HG03097 (cell line): ENCODE results near the gene PRR36.
"Not testable (repeated sequence)": the region's sequence is repeated elsewhere in the genome, so short reads cannot be mapped to it uniquely, and the experiment has no call there.

Source experiments
- ATAC-seq: cut with Tn5 transposase; IDR thresholded peaks from one replicate; pipeline ENCODE4 v1.9.1; 2021; ENCODE audit not compliant: unreplicated experiment, low FRiP score

PRR36 gene

DNA sequence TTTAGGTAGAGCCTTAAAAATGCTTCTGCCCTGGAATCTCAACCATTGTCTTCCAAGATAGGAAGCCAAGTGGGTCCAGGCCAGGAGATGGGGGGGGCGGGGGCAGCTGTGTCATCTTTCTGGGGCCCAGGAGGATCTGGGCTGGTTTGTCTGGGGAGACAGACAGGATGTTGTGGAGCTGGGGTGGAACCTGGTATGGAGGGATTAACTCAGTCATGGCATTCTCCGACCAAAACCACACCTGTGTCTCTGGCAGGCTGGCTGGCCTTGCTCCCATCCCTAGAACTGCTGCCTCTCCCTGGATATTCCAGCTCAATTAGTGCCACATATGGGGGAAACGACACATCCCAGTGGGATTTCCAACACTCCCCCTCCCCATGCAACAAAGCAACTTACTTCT is 26.7 kb upstream of the PRR36 start:
- no peak for ATAC-seq

DNA sequence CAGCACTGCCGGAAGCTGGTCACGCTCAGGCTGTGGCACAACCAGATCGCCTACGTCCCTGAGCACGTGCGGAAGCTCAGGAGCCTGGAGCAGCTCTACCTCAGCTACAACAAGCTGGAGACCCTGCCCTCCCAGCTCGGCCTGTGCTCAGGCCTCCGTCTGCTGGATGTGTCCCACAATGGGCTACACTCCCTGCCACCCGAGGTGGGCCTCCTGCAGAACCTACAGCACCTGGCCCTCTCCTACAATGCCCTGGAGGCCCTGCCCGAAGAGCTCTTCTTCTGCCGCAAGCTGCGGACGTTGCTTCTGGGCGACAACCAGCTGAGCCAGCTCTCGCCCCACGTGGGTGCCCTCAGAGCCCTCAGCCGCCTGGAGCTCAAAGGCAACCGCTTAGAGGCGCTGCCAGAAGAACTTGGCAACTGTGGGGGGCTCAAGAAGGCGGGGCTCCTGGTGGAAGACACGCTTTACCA is 26.2 kb upstream of the PRR36 start:
- ATAC-seq, result no peak

DNA sequence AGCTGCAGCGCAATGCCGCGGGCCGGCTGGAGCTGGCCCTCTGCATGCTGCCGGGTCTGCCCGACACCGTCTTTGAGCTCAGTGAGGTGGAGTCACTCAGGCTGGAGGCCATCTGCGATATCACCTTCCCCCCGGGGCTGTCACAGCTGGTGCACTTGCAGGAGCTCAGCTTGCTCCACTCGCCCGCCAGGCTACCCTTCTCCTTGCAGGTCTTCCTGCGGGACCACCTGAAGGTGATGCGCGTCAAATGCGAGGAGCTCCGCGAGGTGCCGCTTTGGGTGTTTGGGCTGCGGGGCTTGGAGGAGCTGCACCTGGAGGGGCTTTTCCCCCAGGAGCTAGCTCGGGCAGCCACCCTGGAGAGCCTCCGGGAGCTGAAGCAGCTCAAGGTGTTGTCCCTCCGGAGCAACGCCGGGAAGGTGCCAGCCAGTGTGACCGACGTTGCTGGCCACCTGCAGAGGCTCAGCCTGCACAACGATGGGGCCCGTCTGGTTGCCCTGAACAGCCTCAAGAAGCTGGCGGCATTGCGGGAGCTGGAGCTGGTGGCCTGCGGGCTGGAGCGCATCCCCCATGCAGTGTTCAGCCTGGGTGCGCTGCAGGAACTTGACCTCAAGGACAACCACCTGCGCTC is 25.7 kb upstream of the PRR36 start:
- no peak for ATAC-seq

DNA sequence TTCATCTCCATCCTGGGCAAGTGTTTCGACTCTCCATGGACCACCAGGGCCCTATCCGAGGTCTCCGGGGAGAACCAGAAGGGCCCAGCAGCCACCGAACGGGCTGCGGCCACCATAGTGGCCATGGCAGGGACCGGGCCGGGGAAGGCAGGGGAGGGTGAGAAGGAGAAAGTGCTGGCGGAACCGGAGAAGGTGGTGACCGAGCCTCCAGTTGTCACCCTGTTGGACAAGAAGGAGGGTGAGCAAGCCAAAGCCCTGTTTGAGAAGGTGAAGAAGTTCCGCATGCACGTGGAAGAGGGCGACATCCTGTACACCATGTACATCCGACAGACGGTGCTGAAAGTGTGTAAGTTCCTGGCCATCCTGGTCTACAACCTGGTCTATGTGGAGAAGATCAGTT is 24.8 kb upstream of the PRR36 start:
- no peak for ATAC-seq

DNA sequence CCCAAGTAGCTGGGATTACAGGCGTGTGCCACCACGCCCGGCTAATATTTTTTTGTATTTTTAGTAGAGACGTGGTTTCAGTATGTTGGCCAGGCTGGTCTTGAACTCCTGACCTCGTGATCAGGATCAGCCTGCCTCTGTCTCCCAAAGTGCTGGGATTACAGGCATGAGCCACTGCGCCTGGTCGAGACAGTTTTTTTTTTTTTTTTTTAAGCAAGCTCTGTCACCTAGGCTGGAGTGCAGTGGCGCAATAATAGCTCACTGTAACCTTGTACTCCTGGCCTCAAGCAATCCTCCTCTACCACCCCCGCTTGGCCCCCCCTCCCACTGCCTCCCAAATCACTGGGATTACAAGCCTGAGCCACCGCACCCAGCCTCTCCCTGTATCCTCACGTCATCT is 23.1 kb upstream of the PRR36 start:
- ATAC-seq, result no peak

DNA sequence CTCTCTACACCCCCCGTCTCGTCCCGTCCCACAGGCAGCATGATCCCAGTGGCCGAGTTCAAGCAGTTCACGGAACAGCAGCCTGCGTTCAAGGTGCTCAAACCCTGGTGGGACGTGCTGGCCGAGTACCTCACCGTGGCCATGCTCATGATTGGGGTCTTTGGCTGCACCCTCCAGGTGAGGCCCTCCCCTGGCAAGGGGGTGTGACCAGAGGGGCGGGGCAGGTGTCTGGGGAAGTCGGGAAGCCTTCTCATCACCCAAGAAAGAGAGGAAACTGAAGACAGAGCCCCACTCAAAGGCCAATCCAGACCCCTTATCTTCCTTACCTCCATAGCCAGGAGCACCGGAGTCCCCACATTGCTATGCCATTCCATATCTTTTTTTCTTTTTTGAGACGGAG is 21.4 kb upstream of the PRR36 start:
- ATAC-seq, result no peak

DNA sequence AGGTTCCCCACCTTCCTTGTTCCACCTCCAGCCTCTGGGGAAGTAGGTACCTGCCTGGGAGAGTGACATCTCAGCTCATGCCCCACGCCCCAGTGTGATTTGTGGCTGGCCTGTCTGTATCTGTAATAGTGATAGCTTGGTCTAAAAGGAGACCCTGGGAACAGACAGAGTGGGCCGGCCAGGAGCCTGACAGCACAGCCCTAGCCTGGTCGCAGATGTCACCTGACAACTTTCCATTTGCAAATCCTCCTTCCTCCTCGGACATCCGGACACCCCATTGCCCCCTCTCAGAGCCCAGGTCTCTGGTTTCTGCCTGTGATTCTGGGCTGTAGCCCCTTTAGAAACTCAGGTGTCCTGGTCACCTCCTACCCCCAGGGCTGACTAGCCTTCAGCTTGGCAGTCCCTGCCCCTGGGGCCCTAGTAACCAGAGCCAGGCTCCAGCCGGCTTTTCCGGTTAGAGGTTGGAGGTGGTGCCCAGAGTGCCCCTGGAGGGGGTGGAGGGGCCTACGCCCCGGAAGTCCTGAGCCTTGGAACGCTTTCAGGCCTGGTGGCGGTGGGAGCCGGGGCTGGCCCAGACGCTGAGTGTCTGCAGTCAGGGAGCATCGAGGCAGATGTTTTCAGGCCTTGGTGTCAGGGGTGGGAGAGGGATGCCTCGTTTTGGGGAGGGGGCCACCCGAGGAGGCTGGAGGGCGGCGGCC is 20.6 kb upstream of the PRR36 start:
- ATAC-seq, result no peak

DNA sequence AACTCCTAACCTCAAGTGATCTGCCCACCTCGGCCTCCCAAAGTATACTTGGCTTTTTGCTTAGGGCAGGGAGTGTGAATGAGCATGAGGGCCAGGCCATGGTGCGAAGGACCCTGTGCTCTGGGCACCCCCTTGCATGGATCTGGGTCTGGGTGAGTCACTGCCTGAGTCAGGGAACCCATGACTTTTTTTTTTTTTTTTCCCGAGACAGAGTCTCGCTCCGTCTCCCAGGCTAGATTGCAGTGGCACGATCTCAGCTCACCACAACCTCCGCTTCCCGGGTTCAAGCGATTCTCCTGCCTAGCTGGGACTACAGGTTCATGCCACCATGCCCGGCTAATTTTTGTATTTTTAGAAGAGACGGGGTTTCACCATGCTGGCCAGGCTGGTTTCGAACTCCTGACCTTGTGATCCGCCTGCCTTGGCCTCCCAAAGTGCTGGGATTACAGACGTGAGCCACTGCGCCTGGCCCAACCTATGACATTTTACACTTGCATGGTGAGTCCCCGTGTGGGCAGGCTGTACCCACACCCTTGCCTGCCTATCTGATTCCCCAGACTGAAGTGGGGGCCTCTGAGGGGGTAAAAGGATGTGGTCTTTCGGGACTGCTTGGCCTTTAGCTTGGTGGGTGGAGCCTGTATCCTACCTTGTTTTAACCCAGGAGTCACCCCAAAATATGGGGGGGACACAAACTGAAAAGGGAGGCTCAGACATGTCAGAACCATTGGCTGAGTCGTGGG is 19.3 kb upstream of the PRR36 start:
- not testable (repeated sequence) for ATAC-seq

DNA sequence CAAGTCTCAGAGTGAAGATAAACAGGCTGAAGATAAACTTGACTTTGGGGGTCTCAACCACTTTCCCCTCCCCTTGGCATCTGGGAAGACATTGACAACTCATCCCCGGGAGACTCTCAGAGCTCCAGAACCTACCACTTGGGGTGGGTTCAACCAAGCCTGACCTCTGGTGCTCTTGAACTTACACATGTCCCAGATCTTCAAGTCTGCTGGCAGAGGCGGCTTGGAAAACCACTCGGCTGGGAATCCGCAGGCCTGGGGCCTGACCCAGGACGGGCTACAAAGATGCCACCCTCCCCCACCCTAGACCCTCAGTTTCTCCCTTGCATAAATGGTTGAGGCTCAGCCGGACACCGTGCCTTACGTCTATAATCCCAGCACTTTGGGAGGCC is 14.6 kb upstream of the PRR36 start:
- ATAC-seq, result no peak

DNA sequence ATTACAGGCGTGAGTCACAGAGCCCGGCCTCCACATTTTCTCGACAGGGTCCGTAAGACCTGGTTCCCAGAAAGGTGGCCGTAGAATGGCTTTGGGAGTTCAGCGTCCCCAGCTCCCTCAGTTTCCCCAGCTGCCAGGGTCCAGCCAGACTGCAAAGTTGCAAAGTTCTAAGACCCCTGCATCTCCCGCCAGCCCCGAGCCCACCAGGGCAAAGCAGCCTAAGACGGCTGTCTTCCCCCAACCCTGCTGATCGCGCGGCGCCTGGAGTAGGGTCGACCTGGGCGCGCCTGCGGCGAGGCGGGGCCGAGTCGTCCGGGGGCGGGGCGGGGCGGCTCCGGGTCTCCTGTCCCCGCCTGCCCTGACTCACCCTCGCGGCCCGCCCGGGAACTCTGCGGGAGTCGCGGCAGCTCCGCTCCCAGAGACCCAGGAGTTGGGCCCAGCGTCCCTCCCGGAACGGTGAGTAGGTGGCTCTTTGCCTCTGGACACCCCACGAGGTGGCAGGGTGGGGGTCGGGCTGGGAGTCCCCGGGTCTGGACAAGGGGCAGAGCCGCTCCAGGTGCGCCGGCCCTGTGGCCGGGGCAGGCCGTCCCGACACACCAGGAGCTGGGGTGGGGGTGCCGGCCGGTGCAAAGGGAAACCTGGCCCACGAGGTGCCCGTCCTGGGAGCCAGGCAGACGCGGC is 14.1 kb upstream of the PRR36 start, which contains the start of gene LRRC8E:
TSS of gene LRRC8E (plus strand) at position 366 of the 681 bp plus-strand sequence. CDS start 7,094 bp downstream, outside the sequence.
- ATAC-seq, result no peak

DNA sequence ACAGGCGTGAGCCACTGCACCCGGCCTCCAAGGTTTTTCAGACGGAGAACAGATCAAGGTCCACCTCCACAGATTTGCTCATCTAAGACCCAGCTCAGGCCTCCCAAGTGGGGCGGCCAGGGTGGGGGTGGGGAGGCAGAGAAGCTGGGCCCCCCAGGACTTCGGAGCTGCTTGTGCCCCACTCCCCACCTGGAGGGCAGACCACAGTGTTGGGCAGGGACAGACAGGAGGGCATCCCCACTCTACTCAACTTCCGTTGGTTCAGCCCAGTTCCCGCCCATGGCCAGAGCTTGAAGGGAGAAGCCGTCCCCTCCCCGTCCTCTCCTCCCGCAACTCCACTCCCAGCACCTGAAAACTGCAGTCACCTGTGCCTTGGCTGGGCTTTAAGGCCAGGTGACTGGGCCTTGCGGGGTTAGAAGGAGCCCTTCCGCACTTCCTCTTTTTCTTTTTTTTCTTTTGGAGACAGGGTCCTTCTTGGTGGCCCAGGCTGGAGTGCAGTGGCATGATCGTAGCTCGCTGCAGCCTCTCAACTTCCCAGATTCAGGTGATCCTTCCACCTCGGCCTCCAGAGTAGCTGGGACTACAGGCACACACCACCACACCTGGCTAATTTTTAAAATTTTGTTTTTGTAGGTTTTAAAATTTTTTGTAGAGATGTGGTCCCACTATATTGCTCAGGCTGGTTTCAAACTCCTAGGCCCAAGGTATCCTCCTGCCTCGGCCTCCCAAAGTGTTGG is 13.4 kb upstream of the PRR36 start:
- no peak for ATAC-seq

DNA sequence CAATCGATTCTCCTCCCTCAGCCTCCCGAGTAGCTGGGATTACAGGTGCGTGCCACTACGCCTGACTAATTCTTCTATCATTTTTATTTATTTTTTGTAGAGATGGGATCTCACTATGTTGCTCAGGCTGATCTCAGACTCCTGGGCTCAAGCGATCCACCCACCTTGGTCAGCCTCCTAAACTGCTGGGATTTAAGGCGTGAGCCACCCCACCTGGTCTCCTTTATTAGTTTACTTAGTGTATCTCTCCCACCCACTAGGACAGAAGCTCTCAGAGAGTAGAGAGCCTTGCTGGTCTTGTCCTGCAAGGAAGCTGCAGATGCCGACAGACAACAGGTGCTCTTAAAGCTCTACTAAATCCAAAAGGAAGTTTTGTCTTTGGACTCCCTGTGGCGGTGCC is 11.6 kb upstream of the PRR36 start:
- no peak for ATAC-seq

DNA sequence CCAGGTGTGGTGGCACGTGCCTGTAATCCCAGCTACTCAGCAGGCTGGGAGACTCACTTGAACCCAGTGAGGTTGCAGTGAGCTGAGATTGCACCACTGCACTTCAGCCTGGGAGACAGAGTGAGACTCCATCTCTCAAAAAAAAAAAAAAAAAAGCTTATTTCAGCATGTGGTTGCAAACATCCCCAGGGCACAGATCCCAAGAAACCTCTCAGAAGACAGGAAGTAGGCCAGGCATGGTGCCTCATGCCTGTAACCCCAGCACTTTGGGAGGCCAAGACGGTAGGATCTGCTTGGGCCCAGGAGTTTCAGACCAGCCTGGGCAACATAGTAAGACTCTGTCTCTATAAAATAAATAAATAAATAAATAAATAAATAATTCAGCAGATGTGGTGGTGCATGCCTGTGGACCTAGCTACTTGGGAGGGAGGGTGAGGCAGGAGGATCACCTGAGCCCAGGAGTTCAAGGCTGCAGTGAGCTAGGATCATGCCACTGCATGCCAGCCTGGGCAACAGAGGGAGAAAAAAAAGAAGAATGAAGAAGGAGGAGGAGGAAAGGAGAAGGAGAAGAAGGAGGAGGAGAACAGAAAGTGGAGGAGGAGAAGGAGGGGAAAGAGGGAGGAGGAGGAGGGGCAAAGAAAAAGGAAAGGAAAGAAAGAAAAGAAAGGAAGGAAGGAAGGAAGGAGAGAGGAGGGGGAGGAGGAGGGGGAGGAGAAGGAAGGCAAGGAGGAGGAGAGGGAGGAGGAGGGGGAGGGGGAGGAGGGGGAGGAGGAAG is 9.8 kb upstream of the PRR36 start:
- no peak for ATAC-seq

DNA sequence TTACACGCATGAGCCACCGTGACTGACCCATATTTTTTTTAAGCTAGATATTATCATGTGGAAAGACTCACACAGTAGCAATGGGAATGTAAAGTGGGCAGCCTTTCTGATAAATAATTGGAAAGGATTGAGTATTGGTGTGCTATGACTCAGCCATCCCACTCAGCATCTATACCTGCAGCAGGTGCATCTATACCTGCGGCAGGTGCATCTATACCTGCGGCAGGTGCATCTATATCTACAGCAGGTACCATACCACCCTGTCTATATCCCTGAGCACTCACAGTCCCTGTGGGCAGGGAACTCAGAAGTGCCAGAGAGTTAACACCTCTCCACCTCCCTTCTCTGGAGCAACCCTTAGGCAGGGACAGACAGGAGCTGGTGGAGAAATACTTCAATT is 8.9 kb upstream of the PRR36 start:
- ATAC-seq, result no peak

DNA sequence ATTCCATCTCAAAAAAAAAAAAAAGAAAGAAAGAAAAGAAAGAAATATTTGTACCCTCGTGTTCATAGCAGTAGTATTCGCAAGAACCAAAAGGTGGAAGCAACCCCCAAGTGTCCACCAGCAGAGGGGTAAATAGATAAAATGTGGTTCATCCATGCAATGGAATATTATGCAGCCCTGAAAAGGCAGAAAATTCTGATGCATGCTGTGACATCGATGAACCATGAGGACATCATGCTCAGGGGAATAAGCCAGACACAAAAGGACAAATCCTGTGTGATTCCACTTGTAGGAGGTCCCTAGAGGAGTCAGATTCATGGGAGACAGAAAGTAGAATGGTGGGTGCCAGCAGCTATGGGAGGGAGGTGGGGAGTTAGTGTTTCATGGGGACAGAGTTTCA is 7.7 kb upstream of the PRR36 start:
- ATAC-seq, result no peak

DNA sequence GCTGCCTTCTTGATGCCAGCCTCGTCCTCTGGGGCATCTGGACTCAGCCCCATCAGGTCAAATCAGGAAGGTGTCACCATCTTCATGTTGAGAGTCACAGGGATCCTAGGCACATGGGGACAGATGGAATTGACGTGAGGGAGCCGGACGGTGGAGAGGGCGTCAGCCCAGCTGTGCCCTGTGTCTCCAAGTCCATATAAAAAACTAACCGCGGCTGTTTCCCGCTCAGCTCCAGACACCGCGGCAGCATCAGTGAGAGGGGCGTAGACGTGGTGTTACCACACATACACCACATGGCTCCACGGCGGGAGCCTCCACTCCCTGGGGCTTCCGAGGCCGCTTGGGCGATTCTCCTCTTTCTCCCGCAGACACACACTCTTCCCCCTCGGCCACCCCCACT is 5.6 kb upstream of the PRR36 start:
- no peak for ATAC-seq

DNA sequence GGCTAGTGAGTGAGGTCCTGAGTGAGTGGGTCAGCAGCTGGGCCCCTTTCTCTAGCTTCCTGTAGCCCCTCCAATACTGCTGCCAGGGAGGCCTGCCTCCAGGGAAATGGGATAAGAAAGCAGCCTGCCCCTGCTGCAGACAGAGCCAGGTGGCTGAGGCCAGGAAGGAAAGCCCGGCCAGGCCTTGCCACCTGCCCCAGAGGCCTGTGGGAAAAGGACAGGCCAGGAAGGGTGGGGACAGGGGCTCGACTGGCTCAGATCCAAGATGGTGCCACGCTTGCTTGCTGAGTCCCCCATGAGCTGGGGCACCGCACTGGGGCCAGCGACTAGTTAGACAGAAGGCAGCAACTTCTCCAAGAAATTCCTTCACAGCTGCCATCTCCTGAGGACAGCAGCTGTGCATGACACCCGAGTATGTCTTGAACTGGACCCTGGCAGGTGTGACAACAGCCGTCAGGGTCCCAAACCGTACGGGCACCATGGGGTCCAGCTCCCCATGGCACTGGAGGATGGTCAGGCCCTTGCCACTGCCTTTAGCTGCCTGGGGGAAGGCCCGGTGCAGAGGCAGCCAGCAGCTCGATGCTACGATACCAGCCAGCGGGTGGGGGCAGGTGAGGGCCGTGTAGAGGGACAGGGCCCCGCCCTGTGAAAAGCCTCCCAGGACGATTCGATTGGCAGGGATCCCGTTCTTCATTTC is 5.1 kb upstream of the PRR36 start:
- ATAC-seq, result no peak

DNA sequence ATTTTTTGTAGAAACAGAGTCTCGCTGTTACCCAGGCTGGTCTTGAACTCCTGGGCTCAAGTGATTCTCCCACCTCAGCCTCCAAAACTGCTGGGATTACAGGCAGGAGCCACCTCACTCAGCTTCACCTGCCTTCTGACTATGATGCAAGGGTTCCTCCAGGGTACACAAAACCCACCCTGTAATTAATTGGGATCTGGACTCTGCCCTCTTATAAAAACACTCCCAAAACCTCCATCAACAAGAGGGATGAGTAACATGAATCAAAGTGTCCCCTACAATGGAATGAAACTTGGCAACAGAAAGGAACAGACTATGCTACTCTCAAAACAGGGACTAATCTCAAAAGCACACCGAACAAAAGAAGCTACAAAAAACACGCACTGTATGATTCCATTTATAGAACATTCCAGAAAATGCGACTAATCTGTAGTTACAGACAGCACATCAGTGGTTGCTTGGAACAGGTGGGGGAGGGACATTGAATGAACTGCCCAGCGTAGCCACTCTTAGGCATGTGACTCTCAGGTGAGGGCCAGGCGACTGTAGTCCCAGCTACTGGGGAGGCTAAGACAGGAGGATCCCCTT is 3.2 kb upstream of the PRR36 start:
- ATAC-seq, result no peak

DNA sequence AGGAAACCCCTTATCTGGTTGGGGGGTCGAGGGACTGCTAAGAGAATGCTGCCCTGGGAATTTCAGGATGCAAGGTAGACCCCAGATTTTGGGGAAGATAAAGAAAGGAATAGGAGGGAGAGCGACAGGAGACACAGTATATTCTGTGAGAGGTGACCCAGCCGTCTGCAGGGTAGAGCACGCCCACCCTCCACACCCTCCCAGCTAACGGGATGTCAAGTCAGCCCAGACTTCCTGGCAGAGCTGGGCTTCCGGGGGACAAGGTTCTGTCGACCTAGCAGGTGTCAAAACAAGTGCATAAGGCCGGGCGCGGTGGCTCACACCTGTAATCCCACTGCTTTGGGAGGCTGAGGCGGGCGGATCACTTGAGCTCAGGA is 695 bp upstream of the PRR36 start:
- no peak for ATAC-seq
